HPDE6-E6E7 (cell line): ENCODE measurements around the gene GPC2.
"Not testable (repeated sequence)": the region's sequence is repeated elsewhere in the genome, so short reads cannot be mapped to it uniquely, and the experiment has no call there.

Source experiments
- DNase-seq: peaks from one replicate; pipeline ENCODE4 v3.0.0; 2011; ENCODE audit warnings: missing footprints; ENCODE audit errors: extremely low spot score

GPC2 gene

DNA sequence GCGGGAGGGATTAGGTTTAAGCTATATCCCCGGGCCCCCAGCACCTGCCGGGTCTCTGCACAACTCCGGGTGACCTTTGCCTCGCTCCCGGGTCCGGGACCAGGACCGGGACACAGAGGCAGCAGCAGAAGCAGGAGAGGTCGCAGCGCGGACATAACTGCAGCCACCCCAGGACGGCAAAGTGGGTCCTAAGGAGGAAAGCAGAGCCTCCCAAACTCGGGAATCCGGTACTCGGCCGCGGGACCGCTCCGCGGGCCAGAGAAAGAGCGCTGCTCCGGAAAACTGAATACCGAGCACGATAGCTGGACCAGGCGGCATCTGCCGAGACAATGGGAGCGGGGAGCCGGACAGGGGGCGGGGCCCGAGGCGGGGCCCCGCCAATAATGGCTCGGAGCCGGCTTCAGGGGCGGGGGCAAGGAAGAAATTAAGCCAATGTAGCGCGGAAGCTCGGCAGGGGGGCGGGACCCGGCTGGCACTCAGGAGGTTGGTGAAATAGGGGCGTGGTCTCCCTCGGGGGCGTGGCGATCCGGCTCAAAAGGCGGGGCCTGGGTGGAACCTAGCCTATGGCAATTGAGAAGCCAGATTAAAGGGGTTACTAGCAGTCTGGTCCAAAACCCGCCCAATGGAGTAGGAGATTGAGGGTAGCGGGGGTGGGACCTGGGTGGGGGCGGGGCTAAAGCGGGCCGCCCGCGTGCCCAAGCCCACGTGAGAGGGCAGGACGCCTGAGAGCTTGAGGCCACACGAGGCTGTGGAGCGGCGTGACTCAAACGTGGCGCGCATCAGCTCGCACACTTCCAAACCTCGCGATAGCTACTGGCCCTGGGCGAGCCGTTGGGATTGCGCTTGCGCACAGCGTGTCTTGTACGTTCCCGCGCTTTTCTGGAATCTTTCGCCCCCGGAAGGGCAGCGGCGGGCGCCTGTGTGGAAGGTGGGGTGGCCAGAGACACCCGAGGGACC, at the start of gene GPC2, which contains the start of gene STAG3:
Gene GPC2, minus strand, starts transcription at position 337 of the 957 bp plus-strand sequence. Its CDS starts 182 bp downstream, at position 155.
Gene STAG3, plus strand, starts transcription at position 874 of the 957 bp plus-strand sequence. CDS start 2,639 bp downstream, outside the sequence.
- peak; percentile 87 for DNase-seq

DNA sequence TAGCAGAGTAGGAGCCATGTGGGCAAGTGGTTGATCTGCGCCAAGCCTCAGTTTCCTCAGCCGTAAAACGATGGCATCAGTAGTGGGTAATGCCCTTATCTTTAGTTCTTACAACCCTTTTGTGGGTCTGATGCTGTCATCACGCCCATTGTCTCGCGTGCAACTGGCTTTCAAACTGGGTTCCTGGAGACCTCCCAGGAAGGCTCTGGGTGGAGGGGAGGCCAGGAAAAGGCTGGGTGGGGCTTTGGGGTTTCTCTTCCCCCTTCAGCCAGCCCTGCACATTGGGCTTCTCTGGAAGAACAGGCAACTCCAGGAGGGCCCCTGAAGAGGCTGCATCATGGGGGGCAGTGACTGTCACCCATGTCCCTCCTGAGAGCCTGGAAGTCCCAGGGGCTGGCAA, 47.7 kb upstream of the GPC2 start:
- not testable (repeated sequence) for DNase-seq

GRCh38 chr7:100223376-100223927, 46.3 kb upstream of the GPC2 start:
- not testable (repeated sequence) for DNase-seq

DNA sequence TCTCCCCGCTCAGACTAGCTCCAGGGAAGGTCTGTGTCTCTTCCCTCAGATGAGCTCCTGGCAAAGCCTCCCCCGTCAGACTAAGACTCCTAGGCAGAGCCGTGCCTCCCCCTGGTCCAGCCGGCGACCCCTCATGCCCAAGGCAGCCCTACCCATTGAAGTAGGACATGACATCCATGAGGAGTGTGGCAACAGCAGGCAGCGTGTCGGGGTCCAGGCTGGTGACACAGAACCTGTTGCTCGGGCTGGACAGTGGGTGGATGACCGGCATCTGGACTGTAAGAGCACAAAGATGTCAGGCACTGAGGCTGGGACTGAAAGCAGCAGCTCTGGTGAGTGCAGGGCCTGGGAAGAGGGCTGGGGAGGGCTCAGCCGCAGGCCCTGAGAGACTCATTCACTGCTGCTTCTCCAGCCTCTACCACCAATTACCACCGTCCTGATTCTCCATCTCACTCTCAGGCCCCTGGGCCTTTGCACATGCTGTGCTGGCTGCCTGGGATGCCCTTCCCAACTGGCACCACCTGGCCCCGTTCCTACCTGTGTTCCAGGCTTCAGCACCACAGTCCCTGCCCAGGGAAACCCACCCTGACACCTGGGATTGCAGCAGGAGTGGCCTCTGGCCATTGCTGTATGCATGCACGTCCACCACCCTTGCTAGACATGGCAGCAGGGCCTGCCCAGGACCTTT, 45.4 kb upstream of the GPC2 start:
- DNase-seq = no peak

GRCh38 chr7:100221767-100222444, 44.7 kb upstream of the GPC2 start:
- DNase-seq = no peak

GRCh38 chr7:100221231-100221718, 44.1 kb upstream of the GPC2 start:
- no peak for DNase-seq

DNA sequence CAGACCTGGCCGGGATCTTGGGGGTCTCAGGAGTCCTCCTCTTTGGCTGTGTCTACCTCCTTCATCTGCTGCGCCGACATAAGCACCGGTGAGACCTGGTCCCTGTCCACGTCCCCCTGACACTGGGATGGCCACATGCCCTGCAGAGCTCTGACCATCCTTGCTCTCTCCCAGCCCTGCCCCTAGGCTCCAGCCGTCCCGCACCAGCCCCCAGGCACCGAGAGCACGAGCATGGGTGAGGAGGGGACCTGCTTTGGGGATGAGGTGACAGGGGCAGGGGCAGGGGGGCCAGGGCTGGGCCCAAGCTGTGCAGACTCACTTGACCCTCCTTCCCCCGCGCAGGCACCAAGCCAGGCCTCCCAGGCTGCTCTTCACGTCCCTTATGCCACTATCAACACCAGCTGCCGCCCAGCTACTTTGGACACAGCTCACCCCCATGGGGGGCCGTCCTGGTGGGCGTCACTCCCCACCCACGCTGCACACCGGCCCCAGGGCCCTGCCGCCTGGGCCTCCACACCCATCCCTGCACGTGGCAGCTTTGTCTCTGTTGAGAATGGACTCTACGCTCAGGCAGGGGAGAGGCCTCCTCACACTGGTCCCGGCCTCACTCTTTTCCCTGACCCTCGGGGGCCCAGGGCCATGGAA, 43.5 kb upstream of the GPC2 start:
- DNase-seq = no peak

DNA sequence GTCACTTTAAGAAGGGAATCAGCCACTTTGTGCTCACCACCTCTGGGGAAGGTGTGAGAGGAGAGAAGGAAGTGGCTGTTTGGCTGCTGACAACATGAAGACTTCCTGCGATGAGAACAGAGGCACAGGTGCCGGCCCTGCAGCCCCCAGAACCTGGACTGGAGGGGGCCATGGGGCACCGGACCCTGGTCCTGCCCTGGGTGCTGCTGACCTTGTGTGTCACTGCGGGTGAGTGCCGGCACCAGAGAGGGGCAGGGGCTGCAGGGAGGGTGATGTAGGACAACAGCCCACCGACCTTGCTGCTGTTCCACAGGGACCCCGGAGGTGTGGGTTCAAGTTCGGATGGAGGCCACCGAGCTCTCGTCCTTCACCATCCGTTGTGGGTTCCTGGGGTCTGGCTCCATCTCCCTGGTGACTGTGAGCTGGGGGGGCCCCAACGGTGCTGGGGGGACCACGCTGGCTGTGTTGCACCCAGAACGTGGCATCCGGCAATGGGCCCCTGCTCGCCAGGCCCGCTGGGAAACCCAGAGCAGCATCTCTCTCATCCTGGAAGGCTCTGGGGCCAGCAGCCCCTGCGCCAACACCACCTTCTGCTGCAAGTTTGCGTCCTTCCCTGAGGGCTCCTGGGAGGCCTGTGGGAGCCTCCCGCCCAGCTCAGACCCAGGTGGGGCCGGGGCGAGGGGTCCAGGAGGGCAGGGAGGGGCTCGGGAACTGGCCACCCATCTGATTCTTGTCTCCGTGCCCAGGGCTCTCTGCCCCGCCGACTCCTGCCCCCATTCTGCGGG, 42.8 kb upstream of the GPC2 start, which contains the start of gene PVRIG:
Gene PVRIG, plus strand, starts transcription at position 149 of the 785 bp plus-strand sequence. Its CDS starts 22 bp downstream, at position 171.
- not testable (repeated sequence) for DNase-seq

GRCh38 chr7:100219271-100219737, 42.1 kb upstream of the GPC2 start:
- no peak for DNase-seq

DNA sequence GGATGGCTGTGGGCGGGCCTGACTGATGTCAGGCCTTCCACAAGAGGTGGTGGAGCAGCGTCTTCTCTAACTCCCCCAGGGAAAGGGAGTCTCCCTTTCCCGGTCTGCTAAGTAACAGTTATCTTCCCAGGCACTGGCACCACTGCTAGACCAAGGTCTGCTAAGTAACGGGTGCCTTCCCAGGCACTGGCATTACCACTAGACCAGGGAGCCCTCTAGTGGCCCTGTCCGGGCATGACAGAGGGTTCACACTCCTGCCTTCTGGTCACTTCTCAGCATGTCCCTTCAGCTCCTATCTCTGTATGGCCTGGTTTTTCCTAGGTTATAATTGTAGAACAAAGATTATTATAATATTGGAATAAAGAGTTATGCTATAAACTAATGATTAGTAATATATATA, 40.8 kb upstream of the GPC2 start:
- DNase-seq = not testable (repeated sequence)

GRCh38 chr7:100215895-100216294, 38.7 kb upstream of the GPC2 start:
- DNase-seq = no peak

GRCh38 chr7:100214356-100214755, 37.2 kb upstream of the GPC2 start:
- not testable (repeated sequence) for DNase-seq

DNA sequence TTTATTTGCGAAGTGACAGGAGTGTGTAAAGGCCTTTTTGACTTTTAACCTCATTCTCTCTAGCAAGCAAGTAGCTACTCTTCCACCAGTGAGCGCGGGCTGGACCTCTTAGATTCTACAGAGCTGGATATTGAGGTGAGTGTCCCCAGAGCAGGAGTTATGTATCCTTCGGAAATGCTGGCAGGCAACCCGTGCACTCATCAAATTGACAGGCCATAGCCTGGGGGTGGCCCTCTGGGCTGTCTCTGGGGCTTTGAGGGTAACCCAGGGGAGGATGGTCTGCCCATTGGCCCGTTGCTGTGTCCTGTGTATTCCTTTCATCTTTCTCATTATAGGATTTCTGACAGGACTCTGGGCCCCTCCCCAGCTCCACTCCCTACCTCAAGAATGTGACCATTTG, 36.5 kb upstream of the GPC2 start:
- no peak for DNase-seq

DNA sequence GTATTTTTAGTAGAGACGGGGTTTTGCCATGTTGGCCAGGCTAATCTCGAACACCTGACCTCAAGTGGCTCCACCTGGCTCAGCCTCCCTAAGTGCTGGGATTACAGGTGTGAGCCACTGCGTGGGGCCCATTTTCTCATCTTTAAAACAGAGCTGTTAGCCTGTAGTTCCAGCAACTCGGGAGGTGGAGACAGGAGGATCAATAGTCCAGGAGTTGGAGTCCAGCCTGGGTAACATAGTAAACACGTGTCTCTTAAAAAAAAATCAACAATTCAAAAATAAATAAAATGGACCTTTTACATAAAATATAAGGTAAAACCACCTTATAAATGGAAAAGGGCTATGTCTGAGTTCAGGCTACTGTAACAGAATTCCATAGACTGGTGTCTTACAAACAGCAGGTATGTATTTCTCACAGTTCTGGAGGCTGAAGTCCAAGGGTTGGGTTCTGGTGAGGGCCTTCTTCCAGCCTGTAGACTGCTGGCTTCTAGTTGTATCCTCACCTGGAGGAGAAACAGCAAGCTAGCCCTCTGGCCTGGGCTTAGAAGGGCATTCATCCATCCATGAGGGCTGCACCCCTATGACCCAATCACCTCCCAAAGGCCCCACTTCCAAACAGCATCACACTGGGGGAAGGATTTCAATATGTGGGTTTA, 35.6 kb upstream of the GPC2 start:
- DNase-seq = no peak

DNA sequence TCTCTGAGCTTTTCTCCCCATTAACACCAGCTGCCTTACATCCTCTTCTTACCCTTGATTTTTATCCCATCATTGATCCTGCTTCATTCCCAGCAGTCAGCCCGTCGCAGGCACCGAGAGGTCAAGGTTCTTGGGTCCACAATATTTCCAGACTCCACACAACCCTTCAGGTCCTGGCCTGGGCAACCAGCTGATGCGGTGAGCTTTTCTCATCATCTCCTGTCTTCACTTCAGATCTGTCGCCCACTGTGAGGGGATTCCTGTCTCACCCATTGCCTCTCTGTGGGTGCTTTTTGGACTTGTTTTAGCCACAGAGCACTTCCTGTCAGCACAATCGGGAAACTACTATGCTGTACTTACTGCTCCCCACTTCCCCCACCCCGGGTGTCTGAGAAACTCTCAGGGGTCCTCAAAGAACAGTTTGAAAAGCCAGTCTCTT, 34.2 kb upstream of the GPC2 start:
- no peak for DNase-seq

- no peak for DNase-seq
Observed at GRCh38 chr7:100210805-100211204, 33.6 kb upstream of the GPC2 start.

- no peak for DNase-seq
Observed at GRCh38 chr7:100209493-100209892, 32.3 kb upstream of the GPC2 start.

- no peak for DNase-seq
Observed at GRCh38 chr7:100208911-100209408, 31.8 kb upstream of the GPC2 start.

- DNase-seq = no peak
Observed at GRCh38 chr7:100204454-100204853, 27.3 kb upstream of the GPC2 start.
